CD4-positive, alpha-beta T cell treated with Interleukin-17A for 4 hours (primary cell): ENCODE data around the gene PCDHGA7.
"Not testable (repeated sequence)": the region's sequence is repeated elsewhere in the genome, so short reads cannot be mapped to it uniquely, and the experiment has no call there.

Source experiments
- DNase-seq: peaks from one replicate; pipeline ENCODE4 v3.0.0-alpha.2; 2020; ENCODE audit warnings: mixed read lengths

PCDHGA7 gene

DNA sequence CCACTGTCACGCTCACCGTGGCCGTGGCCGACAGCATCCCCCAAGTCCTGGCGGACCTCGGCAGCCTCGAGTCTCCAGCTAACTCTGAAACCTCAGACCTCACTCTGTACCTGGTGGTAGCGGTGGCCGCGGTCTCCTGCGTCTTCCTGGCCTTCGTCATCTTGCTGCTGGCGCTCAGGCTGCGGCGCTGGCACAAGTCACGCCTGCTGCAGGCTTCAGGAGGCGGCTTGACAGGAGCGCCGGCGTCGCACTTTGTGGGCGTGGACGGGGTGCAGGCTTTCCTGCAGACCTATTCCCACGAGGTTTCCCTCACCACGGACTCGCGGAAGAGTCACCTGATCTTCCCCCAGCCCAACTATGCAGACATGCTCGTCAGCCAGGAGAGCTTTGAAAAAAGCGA lies 50.2 kb downstream of the PCDHGA7 start:
- not testable (repeated sequence) for DNase-seq

DNA sequence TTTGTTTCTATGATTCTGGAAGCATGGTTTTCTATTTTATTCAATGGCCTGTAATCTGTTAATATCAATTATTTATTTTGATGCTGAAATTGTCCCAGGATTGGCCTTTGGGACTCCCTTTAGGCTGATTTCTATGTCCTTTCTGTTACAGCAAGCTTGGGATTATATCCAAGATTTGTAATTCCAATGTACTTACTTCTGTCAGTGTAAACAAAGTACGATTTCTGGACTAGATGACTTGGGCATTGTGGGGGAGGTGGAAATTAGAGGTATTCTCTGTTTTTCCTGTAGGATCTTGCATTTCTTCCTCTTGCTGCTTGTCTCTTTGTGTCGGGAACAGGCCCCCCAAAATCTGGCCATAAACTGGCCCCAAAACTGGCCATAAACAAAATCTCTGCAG lies 51.5 kb downstream of the PCDHGA7 start:
- no peak for DNase-seq
